Endodermal cell (in vitro differentiated cells): Measurements from ENCODE around the gene PCBP3. TPM values are rescaled to one million over a fixed set of nuclear protein-coding genes. Genes with fewer than 3 reads are reported as not detected.
"Not testable (repeated sequence)": the region's sequence is repeated elsewhere in the genome, so short reads cannot be mapped to it uniquely, and the experiment has no call there.

Experiments used
- DNase-seq: peaks from one replicate; pipeline ENCODE4 v3.0.0-alpha.2; 2017
- H3K27ac ChIP-seq: 2 replicates; pipeline ENCODE4 v1.5.1; 2013; ENCODE audit warnings: mild to moderate bottlenecking, low read depth, low read length, moderate library complexity
- H3K27me3 ChIP-seq: 2 replicates; pipeline ENCODE4 v1.6.1; 2013; ENCODE audit warnings: mild to moderate bottlenecking, low read length, moderate library complexity; ENCODE audit not compliant: insufficient read depth, control insufficient read depth, poor library complexity, severe bottlenecking
- H3K36me3 ChIP-seq: 2 replicates; pipeline ENCODE4 v1.7.0; 2013; ENCODE audit warnings: mild to moderate bottlenecking, low read length, moderate library complexity; ENCODE audit not compliant: control insufficient read depth, insufficient read depth
- H3K4me1 ChIP-seq: one replicate; pipeline ENCODE4 v1.7.0; 2013; ENCODE audit warnings: low read length; ENCODE audit not compliant: control insufficient read depth, insufficient read depth
- H3K4me3 ChIP-seq: 2 replicates; pipeline ENCODE4 v1.5.1; 2013; ENCODE audit warnings: mild to moderate bottlenecking, low read length, moderate library complexity
- H3K9ac ChIP-seq: 2 replicates; pipeline ENCODE4 v1.6.1; 2013; ENCODE audit warnings: mild to moderate bottlenecking, low read length, moderate library complexity; ENCODE audit not compliant: poor library complexity, severe bottlenecking; ENCODE audit errors: extremely low read depth
- H3K9me3 ChIP-seq: 2 replicates; pipeline ENCODE4 v1.6.1; 2013; ENCODE audit warnings: mild to moderate bottlenecking, low read length, moderate library complexity; ENCODE audit not compliant: control insufficient read depth
- H3K27ac Mint-ChIP-seq: 2 replicates; pipeline ENCODE4 v1.8.0; 2020; ENCODE audit warnings: mixed read lengths
- H3K27me3 Mint-ChIP-seq: 2 replicates; pipeline ENCODE4 v1.8.0; 2021; ENCODE audit warnings: mild to moderate bottlenecking, mixed read lengths; ENCODE audit not compliant: insufficient read depth
- H3K36me3 Mint-ChIP-seq: 2 replicates; pipeline ENCODE4 v1.8.0; 2020; ENCODE audit warnings: low read depth, mixed read lengths
- H3K4me1 Mint-ChIP-seq: 2 replicates; pipeline ENCODE4 v1.8.0; 2020; ENCODE audit warnings: mixed read lengths
- H3K4me3 Mint-ChIP-seq: 2 replicates; pipeline ENCODE4 v1.8.0; 2020; ENCODE audit warnings: mild to moderate bottlenecking, moderate library complexity, mixed read lengths
- H3K9me3 Mint-ChIP-seq: 2 replicates; pipeline ENCODE4 v1.8.0; 2020; ENCODE audit warnings: mild to moderate bottlenecking, mixed read lengths
- WGBS, 2 experiments: methylation state at CpG; one replicate each; pipeline versions ENCODE4 v1.1.5 to v1.1.7; 2013; ENCODE audit warnings: missing lambda C conversion rate in 2 of 2, mixed read lengths in 1 of 2; ENCODE audit not compliant: insufficient coverage in 1 of 2, insufficient read length in 1 of 2; 5-methylcytosine and 5-hydroxymethylcytosine counted together
- total RNA-seq, 2 donors: library from RNA; stranded (reverse); fragmentation: NEBNext Ultra II Directional in 1 of 2; extraction: Animal tissue kit (Norgen Biotek cat#: 25700) in 1 of 2; gene quantifications; 2 replicates in 1 of 2; 3 replicates in 1 of 2; pipeline ENCODE4 v1.2.1, GENCODE V29; 2021
- TF ChIP-seq, protein P1 (sequence below): fragments of 200-600 bp; sonication (generic); conservative IDR thresholded peaks from 2 replicates; pipeline ENCODE4 v1.5.0; 2021; ENCODE audit warnings: antibody characterized with exemption, mild to moderate bottlenecking

PCBP3 gene
- total RNA-seq, 2 donors from 2014 or later = 2.1 to 10.6 TPM

DNA sequence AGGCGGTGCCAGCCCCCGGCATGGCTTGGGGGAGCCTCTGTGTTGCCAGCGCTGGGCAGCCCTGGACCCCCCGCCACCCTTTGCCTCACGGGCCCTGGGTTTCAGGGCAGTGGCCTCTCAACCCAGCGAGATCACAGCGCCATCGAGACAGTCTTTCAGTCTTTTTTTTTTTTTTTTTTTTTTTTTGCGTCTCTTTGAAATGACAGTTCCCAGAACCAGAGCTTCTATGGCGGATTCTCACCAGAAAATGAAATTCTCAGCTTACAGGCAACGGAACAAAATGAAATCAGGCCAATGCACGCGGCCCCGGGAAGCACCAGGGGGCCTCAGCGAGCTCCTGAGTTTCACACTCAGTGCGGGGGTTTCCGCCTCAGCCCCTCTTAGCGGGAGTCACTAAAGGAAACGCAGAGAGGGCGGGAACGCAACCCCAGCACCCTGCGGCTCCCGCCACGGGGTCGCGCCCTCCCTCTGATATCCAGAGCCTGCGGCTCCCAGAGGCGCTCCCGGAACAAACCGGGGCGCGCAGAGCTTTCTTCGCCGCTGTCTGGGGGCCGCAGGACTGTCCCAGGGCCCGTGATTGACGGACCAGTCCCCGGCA, 330.0 kb downstream of the PCBP3 start:
- no peaks in the 10 kb centered on the region for H3K9me3 ChIP-seq
- Mint-ChIP-seq H3K27ac (peak overlapping the region; percentile 83), H3K4me1 (peaks cover 9% of the 10 kb centered on the region), H3K27me3 (no peaks in the 10 kb centered on the region), H3K9me3 (no peaks in the 10 kb centered on the region), H3K4me3 (peak overlapping the region; percentile 63), H3K36me3 (no peaks in the 10 kb centered on the region)
- peak overlapping the region; percentile 11 for H3K9ac ChIP-seq
- peak overlapping the region; percentile 72 for H3K4me3 ChIP-seq
- no peak overlapping the region for H3K27ac ChIP-seq
- DNase-seq = no peak
- H3K27me3 ChIP-seq = no peaks in the 10 kb centered on the region
- H3K36me3 ChIP-seq = no peaks in the 10 kb centered on the region
- TF ChIP-seq, protein P1, sequence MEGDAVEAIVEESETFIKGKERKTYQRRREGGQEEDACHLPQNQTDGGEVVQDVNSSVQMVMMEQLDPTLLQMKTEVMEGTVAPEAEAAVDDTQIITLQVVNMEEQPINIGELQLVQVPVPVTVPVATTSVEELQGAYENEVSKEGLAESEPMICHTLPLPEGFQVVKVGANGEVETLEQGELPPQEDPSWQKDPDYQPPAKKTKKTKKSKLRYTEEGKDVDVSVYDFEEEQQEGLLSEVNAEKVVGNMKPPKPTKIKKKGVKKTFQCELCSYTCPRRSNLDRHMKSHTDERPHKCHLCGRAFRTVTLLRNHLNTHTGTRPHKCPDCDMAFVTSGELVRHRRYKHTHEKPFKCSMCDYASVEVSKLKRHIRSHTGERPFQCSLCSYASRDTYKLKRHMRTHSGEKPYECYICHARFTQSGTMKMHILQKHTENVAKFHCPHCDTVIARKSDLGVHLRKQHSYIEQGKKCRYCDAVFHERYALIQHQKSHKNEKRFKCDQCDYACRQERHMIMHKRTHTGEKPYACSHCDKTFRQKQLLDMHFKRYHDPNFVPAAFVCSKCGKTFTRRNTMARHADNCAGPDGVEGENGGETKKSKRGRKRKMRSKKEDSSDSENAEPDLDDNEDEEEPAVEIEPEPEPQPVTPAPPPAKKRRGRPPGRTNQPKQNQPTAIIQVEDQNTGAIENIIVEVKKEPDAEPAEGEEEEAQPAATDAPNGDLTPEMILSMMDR = peak; percentile 74
- peaks cover 5% of the 10 kb centered on the region for H3K4me1 ChIP-seq
- 0 to 6% methylated on average over 17 to 38 of the region's 38 CpGs for WGBS, 2 experiments

DNA sequence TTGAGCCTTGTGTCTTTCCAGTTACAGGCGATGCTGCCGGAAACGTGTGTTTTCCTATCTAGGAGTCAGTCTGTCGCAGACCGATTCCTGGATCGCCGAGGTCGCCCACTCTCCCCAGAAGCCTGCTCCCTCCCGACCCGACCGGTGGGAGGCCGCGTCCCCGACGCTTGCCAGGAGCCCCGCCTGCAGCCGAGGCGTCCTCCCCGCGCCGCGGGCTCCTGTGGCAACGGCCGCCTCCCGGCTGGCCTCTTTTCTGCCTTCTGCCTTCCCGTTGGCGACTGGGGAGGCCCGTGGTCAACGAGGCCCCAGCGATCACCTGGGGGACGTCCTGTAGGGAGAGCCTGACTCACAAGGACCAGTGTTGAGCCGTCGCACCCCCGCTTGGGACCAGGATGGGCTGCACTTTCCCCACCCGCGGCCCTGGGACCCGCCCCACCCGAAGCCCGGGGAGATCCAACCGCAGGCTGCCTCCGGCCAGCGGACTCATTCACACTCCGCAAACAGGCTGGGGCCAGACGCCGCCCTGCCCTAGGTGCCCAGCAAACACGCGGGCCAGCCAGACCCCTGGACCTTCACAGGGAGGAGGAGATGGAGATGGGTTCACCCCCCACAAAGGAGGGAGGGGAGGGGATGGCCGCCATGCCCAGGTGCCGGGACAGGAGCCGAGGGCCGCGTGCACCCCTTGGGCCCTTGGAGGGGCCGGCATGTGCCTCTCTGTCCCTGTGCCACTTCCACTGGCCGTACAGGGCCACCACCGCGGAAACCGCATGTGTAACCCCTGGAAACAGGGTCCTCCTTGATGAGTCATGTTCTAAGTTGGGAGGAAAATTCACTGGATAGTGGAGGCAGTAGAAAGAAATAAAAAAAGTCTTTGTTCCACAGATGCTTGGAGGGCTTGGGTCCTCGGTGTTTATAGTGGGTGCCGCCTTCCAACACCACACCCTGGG, 330.8 kb downstream of the PCBP3 start:
- H3K9me3 ChIP-seq = no peaks in the 10 kb centered on the region
- no peaks in the 10 kb centered on the region for H3K9me3 Mint-ChIP-seq
- peak overlapping the region; percentile 11 for H3K9ac ChIP-seq
- H3K4me1 ChIP-seq = peaks cover 5% of the 10 kb centered on the region
- WGBS, 2 experiments = 11 to 12% methylated on average over 24 to 59 of the region's 59 CpGs
- H3K27ac ChIP-seq = no peak overlapping the region
- peaks cover 9% of the 10 kb centered on the region for H3K4me1 Mint-ChIP-seq
- H3K27me3 ChIP-seq = no peaks in the 10 kb centered on the region
- no peaks in the 10 kb centered on the region for H3K36me3 ChIP-seq
- DNase-seq = peak; percentile 87
- H3K27me3 Mint-ChIP-seq = no peaks in the 10 kb centered on the region
- H3K4me3 Mint-ChIP-seq = peak overlapping the region; percentile 63
- peak overlapping the region; percentile 83 for H3K27ac Mint-ChIP-seq
- TF ChIP-seq, protein P1 = no peak
- no peaks in the 10 kb centered on the region for H3K36me3 Mint-ChIP-seq
- peak overlapping the region; percentile 72 for H3K4me3 ChIP-seq

DNA sequence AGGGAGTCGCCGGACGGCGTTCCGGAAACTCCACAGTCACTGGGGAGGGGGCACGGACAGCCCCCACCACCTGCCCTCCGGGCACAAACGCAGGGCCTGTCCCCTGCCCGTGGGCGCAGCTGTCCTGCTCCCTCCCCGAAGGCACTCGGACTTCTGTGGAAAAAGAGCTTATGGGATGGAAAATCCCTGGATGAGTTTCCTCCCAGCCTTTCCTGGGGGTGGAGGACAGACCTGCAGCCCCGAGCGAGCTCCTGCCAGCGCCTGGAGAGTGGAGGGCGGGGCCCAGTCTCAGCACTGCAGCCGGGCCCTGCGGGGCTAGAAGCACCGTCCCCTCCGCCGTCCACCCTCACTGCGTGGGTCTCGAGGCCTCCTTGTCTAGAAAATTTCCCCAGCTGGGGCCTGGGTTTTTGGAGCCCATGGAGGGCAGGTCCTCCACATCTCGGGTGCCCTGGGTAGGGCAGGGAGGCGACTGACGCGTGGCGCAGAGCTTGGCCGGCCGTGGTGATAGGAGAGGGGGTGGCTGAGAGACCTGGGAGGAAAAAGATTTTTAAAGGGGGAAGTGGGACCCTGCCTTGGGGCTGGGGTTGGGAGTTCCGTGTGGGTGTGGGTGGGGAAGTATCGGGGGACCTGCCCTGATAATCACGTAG, 331.6 kb downstream of the PCBP3 start:
- H3K27ac Mint-ChIP-seq = peak overlapping the region; percentile 86
- no peaks in the 10 kb centered on the region for H3K9me3 Mint-ChIP-seq
- 0 to 12% methylated on average over 3 to 33 of the region's 33 CpGs for WGBS, 2 experiments
- H3K9me3 ChIP-seq = no peaks in the 10 kb centered on the region
- peak overlapping the region; percentile 41 for H3K4me3 ChIP-seq
- no peaks in the 10 kb centered on the region for H3K36me3 Mint-ChIP-seq
- H3K4me3 Mint-ChIP-seq = peak overlapping the region; percentile 63
- H3K4me1 ChIP-seq = peaks cover 5% of the 10 kb centered on the region
- TF ChIP-seq, protein P1 = no peak
- H3K27me3 Mint-ChIP-seq = no peaks in the 10 kb centered on the region
- no peak overlapping the region for H3K27ac ChIP-seq
- H3K27me3 ChIP-seq = peaks cover under 1% of the 10 kb centered on the region
- DNase-seq = peak; percentile 85
- peaks cover 9% of the 10 kb centered on the region for H3K4me1 Mint-ChIP-seq
- no peaks in the 10 kb centered on the region for H3K36me3 ChIP-seq
- no peak overlapping the region for H3K9ac ChIP-seq

DNA sequence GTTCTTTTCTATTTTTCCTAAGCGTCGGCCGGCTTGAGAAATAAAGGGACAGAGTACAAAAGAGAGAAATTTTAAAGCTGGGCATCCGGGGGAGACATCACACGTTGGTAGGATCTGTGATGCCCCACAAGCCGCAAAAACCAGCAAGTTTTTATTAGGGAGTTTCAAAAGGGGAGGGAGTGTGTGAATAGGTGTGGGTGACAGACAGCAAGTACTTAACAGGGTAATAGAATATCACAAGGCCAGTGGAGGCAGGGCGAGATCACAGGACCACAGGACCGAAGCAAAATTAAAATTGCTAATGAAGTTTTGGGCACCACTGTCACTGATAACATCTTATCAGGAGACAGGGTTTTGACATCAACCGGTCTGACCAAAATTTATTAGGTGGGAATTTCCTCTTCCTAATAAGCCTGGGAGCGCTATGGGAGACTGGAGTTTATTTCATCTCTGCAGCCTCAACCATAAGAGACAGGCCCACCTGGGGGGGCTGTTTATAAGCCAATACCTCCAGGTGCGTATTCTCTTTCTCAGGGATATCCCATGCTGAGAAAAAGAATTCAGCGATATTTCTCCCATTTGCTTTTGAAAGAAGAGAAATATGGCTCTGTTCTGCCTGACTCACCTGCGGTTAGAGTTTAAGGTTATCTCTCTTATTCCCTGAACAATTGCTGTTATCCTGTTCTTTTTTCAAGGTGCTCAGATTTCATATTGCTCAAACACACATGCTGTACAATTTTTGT, 332.3 kb downstream of the PCBP3 start:
- H3K27me3 Mint-ChIP-seq, H3K36me3 Mint-ChIP-seq, H3K36me3 ChIP-seq, H3K4me1 Mint-ChIP-seq, H3K9me3 ChIP-seq, H3K9me3 Mint-ChIP-seq, H3K9ac ChIP-seq, H3K27me3 ChIP-seq, H3K27ac ChIP-seq, H3K4me1 ChIP-seq: not testable (repeated sequence)
- peak overlapping the region; percentile 63 for H3K4me3 Mint-ChIP-seq
- DNase-seq = peak; percentile 75
- H3K4me3 ChIP-seq = peak overlapping the region; percentile 41
- peak overlapping the region; percentile 86 for H3K27ac Mint-ChIP-seq
- WGBS, 2 experiments = 11 to 17% methylated on average over 9 to 10 of the region's 13 CpGs
